ENCODE results near the gene GSG1L. TPM values are rescaled to one million over a fixed set of nuclear protein-coding genes. Genes with fewer than 3 reads are reported as not detected.
"Not testable (repeated sequence)": the region's sequence is repeated elsewhere in the genome, so short reads cannot be mapped to it uniquely, and the experiment has no call there.

The GSG1L gene
- total RNA-seq, 1 donor from 2014 or later: not detected

- no peak for DNase-seq (ENCODE audit: low spot score)
Measured at GRCh38 chr16:27954191-27954590, 109.3 kb downstream of the GSG1L start.

GRCh38 chr16:27952811-27953210, 110.7 kb downstream of the GSG1L start:
- peak; percentile 35 for DNase-seq (ENCODE audit: low spot score)

GRCh38 chr16:27951489-27952120, 111.9 kb downstream of the GSG1L start:
- DNase-seq (ENCODE audit: low spot score): peak; percentile 41

DNA sequence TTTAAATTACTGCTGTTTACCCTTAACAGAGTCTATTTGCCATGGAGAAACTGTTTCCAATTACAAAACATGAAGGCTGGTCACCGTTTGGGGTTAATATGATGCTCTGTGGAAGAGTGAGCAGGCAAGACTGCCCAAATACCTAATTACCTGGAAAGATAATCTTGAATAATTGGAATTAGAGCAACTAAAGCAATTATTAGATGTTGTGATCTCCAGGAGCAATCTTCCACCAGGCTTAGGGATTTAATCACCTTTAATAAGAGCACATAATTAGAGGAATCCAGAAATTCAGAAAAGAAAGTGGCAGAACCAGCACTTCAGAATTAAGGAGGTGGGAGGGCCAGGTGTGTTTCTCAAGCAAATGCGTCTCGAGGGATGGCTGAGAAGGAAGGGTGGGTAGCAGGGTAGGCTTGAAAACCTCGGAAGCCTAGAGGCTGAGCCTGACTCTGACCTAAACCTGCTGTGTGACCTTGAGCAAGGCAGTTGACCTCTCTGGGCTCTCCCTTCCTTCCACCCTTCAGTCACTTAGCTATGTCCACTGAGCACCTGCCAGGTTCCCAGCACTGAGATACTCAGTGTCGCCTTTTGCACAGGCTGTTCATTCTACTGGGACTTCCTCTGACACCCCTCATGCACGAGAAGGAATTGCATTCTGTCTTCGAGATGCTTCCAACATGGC, 113.2 kb downstream of the GSG1L start:
- DNase-seq (ENCODE audit: low spot score): peak; percentile 18

GRCh38 chr16:27947696-27948095, 115.8 kb downstream of the GSG1L start:
- DNase-seq (ENCODE audit: low spot score): peak; percentile 24

DNA sequence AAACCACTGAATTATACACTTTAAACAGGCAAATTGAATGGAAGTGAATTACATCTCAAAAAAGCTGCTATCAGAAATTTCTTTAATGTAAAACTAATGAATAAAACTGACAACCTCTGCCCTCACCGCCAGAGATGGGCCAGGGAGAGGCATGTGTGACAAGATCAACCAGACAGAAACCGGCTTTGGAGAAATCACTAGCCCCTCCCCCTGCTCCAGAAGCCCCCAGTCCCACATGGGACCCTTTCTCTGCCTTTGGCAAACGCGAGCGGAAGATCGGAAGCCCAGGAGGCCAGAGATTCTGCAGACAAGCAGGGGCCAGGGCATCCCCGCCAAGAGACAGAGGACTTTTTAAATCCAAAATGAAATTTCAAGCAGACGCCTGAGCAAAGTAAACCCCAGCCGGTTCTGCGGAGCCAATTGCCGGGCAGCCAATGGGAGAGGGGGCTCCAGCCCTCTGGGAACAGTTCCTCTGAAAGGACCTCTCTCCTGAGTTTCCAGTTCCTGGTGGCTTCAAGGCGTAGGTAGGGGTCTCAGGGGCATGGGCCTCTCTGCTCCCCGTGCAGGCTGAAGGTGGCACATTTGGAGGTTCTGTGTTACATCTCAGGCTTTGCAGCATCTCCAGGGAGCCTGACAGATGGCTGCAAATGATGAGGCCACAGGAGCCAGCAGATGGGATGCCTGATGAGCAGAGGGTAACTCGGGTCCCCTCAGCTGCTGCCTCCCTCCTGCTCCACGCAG, 118.1 kb downstream of the GSG1L start:
- peak; percentile 85 for DNase-seq (ENCODE audit: low spot score)

GRCh38 chr16:27943766-27944165, 119.7 kb downstream of the GSG1L start:
- DNase-seq (ENCODE audit: low spot score): no peak

- not testable (repeated sequence) for DNase-seq (ENCODE audit: low spot score)
Measured at GRCh38 chr16:27942071-27942470, 121.4 kb downstream of the GSG1L start.

- DNase-seq (ENCODE audit: low spot score): no peak
Measured at GRCh38 chr16:27935076-27935475, 128.4 kb downstream of the GSG1L start.

- no peak for DNase-seq (ENCODE audit: low spot score)
Measured at GRCh38 chr16:27932542-27933135, 130.9 kb downstream of the GSG1L start.

GRCh38 chr16:27929818-27930217, 133.7 kb downstream of the GSG1L start:
- DNase-seq (ENCODE audit: low spot score): no peak

GRCh38 chr16:27928542-27928941, 135.0 kb downstream of the GSG1L start:
- no peak for DNase-seq (ENCODE audit: low spot score)

- no peak for DNase-seq (ENCODE audit: low spot score)
Measured at GRCh38 chr16:27927266-27927901, 136.1 kb downstream of the GSG1L start.

DNA sequence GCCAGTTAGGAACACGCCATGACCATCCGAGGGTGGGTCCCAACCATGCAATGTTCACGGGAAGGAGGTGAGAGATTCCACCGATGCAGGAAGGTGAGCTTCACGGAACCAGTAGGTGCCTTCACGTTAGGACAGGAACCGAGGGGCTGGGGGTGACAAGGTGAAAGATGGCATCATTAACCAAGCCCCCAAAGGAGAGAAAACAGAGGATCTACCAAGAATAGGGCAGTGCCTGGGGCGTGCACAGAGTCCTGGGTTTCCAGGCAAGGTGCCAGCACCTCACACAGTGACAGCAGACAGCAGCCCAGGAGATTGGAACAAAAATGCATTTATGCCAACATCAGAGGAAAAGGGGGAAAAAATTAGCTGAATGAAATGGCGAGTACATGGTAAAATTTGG, 137.9 kb downstream of the GSG1L start:
- no peak for DNase-seq (ENCODE audit: low spot score)

DNA sequence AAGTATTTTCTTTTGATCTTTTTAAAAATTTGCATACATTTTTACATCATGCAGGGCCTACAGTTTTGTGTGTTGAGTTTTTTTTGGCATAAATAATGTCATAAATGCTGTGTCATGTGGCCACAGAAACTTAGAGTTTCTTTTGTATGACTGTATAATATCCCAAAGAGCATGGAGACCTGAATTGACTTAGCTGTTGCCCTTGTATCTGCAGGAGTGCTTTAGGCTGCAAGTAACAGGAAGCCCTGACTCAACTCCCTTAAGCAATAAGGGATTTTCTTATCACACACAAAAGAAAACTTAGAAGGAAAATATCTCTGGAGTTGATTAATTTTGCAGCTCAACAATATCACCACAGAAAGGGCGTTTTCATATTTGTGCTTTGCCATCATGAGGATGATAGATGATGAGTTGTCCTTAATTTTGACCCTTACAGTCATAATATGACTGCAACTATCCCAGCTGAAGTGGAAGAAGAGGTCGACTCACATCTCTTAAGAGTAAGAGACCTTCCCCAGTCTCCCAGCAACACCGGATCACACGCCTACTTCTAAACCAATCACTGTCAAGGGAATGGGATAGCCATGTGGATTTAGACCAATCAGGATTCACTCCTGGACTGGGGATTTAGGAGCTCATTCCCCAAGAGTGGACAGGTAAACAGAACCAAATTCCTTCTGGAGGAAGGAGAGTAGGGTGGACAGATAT, 138.9 kb downstream of the GSG1L start:
- no peak for DNase-seq (ENCODE audit: low spot score)

- no peak for DNase-seq (ENCODE audit: low spot score)
Measured at GRCh38 chr16:27923751-27924150, 139.8 kb downstream of the GSG1L start.

DNA sequence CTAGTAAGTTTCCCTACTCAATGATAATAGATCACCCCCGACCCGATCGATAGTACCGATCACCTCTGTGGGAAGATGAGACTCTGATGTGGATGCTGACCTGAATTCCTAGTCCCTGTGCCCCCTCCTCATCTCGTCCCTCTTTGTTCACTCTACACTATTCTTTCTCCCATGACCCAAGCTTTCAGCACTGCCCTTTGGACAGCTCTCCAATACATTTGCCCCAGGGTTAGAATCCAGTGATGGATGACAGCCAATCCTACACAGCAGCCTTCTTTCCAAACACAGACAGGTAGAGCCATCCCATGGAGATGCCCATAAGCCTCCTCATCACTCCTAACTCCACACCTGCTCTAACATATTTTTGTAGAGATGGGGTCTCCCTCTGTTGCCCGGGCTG, 141.1 kb downstream of the GSG1L start:
- DNase-seq (ENCODE audit: low spot score): no peak

- DNase-seq (ENCODE audit: low spot score): no peak
Measured at GRCh38 chr16:27921134-27921533, 142.4 kb downstream of the GSG1L start.

DNA sequence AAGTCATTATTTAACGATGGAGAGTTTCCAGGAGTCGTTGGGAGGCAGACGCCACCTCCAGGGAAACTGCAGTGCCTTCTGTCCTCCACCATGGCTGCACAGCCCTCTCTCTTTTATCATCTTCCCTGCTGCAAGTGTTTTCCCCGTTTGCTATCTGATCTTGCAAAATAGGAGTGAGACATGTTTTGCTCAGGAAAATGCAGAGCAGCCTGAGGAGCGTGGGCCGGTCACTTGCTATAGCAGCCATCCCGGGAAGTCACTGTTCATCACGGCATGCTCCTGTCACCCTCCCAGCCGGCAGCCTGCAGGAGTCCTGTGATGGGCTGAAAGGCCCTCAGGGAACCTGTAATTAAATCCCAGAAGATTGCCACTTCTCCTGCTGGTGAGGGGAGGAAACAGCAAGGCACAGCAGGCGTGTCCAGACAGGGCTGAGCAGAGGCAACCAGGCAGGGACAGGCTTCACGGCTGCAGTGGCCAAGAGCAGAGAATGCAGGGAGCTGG, 143.1 kb downstream of the GSG1L start:
- DNase-seq (ENCODE audit: low spot score): no peak

GRCh38 chr16:27918755-27919154, 144.8 kb downstream of the GSG1L start:
- DNase-seq (ENCODE audit: low spot score): no peak

- DNase-seq (ENCODE audit: low spot score): no peak
Measured at GRCh38 chr16:27917949-27918348, 145.6 kb downstream of the GSG1L start.

Data from mesenteric fat pad (tissue), 1 donor.